Amygdala (tissue), 56 donors: Measurements from ENCODE around the gene PLCB1.

ENCODE experiments used
- DNase-seq, 56 donors: peaks; one replicate each; lab custom pipeline; 2025; lab: John Stamatoyannopoulos, UW

The PLCB1 gene

DNA sequence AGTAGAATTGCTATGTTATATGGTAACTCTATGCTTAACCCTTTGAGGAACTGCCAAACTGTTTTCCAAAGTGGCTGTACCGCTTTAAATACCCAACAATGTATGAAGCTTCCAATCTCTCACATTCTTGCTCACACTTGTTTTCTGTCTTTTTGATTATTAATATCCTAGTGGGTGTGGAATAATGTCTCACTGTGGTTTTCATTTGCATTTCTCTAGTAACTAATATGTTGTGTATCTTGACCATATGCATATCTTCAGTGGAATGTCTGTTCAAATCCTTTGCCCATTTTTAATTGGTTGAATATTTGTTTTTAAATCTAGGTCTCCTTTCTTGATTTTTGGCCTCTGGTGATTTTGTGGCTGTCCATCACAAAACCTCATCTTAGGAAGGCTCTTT, 759.0 kb downstream of the PLCB1 start:
- no peak for DNase-seq

DNA sequence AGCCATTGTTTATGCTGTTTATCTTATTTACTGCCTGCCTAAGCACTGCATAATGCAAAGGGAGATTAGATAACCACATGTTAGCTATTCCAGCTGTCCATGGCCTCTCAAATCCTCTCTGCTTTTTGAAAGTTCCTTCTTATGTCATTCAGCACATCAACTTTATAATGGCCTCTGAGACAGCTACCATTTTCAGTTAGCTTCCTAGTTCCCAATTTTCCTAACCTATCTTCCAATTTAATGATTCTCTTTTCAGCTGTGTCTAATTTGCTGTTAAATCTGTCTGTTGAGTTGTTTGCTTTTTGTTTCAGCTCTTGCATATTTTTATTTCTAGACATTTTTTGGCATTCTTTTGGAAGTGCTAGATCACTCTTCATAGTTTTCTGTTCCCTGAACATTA, 763.4 kb downstream of the PLCB1 start:
- DNase-seq = no peak

DNA sequence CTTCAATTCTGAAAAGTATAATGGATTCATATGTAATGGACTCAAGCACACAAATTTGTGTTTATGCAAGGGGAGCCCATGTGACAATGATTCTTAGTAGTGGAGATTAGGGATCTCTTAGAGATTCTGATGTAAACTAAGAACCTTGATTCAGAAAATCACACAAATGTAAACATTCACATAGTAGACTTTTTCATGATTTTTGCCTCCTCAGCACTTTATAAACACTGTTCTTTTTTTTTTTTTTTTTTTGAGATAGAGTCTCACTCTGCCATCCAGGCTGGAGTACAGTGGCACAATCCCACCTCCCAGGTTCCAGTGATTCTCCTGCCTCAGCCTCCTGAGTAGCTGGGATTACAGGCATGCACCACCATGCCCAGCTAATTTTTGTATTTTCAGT, 766.8 kb downstream of the PLCB1 start:
- no peak for DNase-seq

DNA sequence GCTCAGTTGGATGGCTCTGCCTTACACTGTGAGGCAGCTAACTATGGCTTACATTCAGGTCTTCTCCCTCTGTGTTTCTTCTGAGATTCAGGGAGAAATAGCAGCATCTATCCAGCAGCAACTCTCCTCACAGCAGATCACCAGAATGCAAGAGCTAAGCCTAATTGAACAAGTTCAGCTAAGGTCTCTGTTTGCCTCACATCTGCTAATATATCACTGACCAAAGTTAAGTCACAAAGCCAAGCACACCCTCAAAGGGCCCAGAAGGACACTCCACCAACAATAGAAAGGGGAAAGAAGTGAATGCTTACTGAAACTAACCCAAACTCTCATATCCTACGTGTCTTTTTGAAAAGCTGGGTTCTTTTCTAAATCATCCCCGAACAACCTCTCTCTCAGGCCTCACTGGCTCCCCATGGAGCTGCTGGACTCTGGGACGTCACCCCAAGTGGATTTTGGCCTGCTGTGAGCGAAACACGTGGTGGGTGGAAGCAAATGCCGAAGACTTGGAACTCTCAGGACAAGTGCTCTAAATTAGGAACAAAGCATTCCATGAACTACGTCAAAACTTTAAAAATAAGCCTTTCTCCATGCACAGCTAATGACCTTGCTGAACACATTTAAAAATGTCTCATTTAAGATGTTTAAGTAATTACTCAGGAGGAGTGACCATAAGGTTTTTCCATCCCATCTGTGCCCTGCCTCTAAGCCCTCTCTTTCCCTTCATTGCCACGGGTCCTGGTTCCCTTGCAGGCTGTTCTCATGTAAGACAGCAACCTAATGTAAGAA, 769.4 kb downstream of the PLCB1 start:
- DNase-seq = no peak

DNA sequence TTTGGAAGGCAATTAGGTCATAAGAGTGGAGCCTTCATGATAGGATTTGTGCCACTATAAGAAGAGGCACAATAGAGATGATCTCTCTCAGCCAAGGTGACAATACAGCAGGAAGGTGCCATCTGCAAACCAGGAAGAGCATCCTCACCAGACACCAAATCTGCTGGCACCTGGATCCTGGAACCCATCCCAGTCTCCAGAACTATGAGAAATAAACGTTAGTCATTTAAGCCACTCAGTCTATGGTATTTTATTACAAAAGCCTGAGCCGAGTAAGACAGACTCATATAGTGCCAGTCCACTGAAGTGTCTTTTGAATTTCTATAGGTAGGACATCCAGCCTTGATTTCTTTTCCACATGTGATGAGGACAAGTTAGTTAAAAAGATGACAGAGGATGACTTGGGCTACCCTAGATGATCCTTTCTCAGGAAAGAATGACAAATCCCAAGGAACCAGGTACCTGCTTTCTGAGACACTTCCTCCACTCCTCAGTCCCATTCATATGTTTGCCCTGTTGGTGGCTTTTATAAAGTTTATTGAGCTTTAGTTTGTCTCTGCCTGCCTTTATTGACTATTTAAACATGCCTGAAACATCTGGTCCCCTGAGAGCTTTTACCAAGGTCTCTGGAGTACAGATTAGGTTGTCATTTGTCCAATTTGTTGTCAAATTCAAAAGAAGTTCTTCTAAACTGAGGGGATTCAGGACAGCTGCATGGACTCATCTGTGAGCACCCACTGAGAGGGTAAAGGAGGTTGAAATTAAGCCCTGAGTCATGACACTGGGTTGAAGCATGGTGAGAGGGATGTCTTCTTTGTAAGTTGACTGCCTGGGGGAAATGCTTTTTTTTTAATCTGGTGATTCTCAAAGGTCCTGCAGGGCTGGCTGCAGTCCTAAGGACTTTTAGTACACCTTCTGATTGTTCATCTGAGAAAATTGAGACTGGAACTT, 771.9 kb downstream of the PLCB1 start:
- DNase-seq = no peak

DNA sequence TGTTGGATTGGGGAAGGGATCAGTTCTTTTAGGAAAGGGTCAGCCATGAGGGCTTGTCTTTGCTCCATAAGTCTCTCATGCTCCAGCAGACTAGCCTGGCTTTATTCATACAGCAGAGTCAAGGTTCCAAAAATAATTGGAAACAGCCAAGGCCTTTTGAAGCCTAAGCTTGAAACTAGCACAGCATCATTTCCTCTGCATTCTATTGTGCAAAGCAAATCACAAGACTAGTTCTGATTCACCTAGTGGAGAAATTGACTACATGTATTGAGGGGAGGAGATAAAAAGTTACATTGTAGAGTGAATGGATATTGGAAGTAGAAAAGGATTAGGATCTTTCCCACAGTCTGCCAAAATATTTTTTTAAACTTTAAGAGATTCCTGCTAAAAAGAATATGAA, 777.5 kb downstream of the PLCB1 start:
- no peak for DNase-seq

DNA sequence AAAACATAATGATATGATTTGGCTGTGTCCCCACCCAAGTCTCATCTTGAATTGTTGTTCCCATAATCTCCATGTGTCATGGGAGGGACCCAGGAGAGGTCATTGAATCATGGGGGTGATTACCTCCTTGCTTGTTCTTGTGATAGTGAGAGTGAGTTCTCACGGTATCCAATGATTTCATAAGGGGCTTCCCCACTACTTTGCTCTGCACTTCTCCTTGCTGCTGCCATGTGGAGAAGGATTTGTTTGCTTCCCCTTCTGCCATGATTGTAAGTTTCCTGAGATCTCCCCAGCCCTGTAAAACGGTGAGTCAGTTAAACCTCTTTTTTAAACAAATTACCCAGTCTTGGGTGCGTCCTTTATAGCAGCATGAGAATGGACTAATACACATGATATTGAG, 780.0 kb downstream of the PLCB1 start:
- no peak for DNase-seq

DNA sequence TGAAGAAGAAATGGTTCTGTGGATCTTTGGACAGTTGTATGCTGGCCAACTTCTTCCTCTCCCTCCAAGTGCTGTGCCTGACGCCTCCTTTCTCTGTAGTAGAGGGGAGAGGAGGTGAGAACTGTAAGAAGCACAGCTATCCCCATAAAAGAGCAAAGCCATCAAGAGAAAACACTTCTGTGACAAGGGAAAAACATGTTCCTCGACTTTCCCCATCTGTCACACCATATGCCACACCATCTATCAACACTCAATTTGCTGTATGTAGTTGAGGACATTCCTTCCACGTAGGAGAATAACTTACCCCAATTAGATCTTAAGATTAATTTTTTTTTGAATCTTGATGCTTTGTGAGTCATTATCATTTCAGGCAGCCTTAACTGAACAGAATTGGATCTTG, 780.7 kb downstream of the PLCB1 start:
- DNase-seq = peak in 12 of 56 donors; percentile 1 to 56 (median 15)

DNA sequence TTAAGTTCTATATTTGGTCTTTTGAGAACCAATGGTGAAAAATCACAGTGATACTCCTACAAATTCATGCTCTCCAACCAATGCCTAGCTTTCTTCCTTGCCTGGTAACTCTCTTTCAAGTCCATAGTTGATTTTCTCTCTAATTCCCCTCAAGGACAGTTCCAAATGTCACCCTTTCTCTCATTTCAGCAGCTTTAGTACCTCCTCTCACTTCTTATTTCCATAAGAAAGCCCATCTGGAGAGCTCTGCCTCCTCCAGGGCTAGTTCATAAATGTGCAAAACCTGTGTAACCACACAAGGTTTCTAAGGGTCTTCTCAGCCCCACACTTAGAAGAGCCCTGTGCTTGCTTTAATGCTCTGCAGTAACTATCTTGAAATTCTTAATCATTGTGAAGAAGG, 781.4 kb downstream of the PLCB1 start:
- DNase-seq = no peak

DNA sequence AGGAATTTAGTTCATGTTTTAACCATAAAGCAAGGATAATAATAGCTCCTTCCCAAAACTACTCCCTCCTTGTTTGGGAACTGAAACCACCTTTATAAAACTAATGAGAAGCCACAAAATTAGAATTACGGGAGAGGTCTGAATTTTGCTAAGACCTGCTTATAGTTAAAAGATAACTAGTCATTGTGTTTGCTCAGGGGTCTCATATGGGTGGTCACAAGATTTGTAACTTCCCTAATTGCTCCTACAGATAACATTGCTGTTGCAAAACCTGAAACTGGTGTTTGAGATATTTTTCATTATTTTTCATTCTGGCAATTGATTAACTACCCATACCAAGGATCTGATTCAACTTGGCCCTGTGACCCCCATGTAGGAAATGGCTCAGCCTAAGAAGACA, 782.4 kb downstream of the PLCB1 start:
- no peak for DNase-seq

DNA sequence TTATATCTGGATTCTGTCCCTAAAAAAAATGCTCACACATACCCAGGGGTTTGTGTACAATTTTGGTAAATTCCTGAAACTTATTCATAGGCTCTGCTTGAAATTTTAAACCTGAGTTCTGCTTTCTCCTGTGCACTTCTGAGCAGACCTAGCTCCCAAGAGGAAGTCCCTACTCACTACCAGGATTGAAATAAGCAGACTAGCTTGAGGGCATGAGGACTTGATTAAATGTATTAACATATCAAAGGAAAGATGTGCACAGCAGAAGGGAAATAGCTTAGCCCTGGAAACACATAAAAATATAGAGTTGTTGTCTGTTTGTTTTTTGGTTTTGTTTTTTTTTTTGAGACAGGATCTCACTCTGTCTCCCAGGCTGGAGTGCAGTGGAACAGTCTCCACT, 785.0 kb downstream of the PLCB1 start:
- no peak for DNase-seq

DNA sequence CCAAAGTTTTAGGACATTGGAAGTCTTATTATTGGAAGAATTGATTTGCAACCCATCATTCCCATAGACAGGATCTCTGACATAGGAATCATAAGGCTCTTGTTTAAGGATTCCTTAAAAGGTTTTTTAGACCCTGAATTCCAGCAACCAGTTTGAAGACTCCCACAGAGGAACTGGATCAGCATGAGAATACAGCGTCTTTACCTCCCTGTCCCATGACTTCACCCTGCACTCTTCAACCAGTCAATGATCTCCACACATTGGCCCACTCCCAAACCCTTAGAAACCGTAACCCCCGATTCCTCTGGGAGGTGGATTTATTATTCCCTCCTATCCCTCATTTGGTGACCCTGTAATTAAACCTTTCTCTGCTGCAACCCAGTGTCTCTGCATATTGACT, 786.1 kb downstream of the PLCB1 start:
- DNase-seq = no peak

DNA sequence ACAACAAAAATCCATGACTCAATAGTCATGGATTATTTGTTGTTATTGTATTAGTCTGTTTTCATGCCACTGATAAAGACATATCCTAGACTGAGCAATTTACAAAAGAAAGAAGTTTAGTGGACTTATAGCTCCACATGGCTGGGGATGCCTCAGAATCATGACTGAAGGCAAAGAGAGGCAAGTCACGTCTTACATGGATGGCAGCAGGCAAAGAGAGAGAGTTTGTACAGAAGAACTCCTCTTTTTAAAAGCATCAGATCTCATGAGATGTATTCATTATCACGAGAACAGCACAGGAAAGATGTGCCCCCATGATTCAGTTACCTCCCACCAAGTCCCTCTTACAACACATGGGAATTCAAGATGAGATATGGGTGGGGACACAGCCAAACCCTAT, 792.5 kb downstream of the PLCB1 start:
- no peak for DNase-seq

DNA sequence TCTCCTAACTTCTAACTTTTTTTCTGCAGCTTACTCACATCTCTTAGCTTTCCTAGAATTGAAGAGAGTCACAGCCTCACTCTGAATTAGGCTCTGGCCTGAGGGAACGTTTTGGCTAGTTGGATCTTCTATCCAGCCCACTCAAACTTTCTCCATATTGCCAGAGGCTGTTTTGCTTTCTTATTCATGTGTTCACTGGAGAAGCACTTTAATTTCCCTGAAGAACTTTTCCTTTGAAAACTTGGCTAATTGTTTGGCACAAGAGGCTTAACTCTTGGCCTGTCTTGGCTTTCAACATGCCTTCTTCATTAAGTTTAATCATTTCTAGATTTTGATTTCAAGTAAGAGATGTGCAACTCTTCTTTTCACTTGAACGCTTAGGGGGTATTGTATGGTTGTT, 798.7 kb downstream of the PLCB1 start:
- DNase-seq = no peak

DNA sequence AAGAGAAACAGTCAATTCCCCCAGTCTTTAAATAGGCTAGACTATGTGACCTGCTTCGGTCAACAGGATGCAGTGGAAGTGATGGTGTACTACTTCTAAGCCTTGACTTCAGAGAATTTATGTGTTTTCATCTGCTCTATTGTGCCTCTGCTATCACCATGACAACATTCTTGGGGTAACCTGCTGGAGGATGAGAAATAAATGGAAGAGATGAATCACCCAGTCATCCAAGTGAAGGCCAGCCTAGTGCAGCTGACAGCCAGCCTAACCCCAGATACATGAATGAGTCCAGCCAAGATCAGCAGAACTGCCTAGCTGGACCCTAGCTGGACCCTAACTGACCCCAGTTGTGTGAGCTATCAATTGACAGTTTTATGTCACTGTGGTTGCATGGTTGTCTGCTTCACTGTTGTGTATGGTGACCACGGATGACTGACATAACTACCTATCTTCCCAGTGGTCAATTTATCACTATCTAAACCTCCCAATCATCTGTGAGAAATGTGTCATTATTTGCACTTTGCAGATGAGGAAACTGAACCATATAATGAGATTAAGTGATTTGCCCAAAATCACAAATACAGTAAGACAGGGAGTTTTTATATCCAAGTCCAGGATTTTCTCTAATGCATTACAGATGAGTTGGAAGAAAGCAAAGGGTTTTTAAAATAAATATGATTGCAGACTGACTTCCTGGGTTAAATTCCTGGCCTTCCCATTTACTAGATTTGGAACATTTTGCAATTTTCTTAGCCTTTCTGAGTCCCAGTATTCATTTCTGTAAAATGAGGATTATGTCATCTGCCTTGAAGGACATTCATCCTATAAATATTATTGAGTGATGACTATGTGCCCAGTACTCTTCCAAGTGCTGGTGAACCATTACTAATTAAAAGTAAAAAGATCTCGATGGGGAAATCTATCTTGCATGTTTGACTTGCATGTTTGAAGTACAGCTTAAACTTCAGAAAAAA, 800.4 kb downstream of the PLCB1 start:
- no peak for DNase-seq

DNA sequence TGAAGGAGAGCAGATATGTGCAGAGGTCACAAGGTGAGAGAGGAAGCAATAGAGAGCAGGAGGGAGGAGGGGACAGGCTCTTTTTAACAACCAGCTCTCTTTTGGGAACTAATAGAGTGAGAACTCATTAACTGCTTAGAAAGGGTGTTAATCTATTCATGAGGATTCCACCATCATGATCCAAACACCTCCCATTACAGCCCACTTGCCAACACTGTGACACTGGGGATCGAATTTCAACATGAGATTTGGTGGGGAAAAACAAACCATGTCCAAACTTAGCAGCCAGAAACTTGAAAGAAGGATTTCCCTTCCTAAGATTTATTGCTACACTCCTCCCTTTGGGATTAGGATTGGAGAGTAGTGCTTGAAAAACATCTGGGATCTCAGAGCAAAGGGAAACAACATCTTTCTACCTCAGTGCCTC, 801.3 kb downstream of the PLCB1 start:
- no peak for DNase-seq

DNA sequence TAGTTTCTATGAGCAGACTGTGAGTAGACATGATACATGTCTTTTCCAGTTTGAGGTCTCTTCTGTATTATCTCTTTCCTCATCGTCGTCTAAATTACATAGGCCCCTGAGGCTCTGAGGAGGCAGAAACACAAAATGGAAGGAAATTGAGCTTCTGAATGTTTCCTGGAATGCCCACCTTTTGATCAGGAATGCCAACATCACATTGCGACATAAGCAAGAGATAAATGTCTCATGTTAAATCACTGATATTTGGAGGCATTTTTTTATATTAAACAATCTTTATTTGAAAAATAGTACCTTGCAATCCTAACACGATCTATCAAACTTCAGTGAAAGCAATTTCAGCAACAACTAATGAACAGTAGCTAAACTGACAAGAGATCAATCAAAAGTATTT, 802.3 kb downstream of the PLCB1 start:
- no peak for DNase-seq
